Colonic mucosa (tissue), 4 donors: Measurements from ENCODE around the gene CFAP73. TPM values are rescaled to one million over a fixed set of nuclear protein-coding genes. Genes with fewer than 3 reads are reported as not detected.
A peak's percentile ranks its signal among the peaks of the same experiment; 100 is the strongest.

Experiments
- DNase-seq: peaks from one replicate; pipeline ENCODE4 v3.0.0-alpha.2; 2020
- H3K27ac ChIP-seq: fragments of 200-600 bp; one replicate; pipeline ENCODE4 v1.8.0; 2021
- H3K27me3 ChIP-seq: fragments of 200-600 bp; one replicate; pipeline ENCODE4 v1.8.0; 2021
- H3K36me3 ChIP-seq: fragments of 200-600 bp; one replicate; pipeline ENCODE4 v1.8.0; 2021
- H3K4me1 ChIP-seq: fragments of 200-600 bp; one replicate; pipeline ENCODE4 v1.8.0; 2021; ENCODE audit warnings: mild to moderate bottlenecking
- H3K4me3 ChIP-seq: fragments of 200-600 bp; one replicate; pipeline ENCODE4 v1.8.0; 2021
- H3K9ac ChIP-seq, 2 donors: one replicate each; pipeline ENCODE4 v1.7.0; 2013; ENCODE audit warnings: control low read depth in 2 of 2, low read depth in 2 of 2, low read length in 2 of 2
- H3K9me3 ChIP-seq: fragments of 200-600 bp; one replicate; pipeline ENCODE4 v1.8.0; 2021
- CTCF ChIP-seq: fragments of 200-600 bp; IDR thresholded peaks from one replicate; pipeline ENCODE4 v1.8.0; 2022; ENCODE audit warnings: antibody characterized with exemption, mild to moderate bottlenecking
- intact Hi-C: fragments of 100-400 bp; cut with DNase I; formaldehyde crosslinking; loops from one replicate; pipeline ENCODE4 v1.14.1; 2022
- microRNA-seq: library from miRNA; unstranded; fragments of <30 nt; microRNA quantifications from one replicate; pipeline ENCODE4, GENCODE V29; 2019
- total RNA-seq, 2 donors: library from RNA; stranded (reverse); fragmentation: NEBNext Ultra II Directional in 1 of 2; extraction: Animal tissue kit (Norgen Biotek cat#: 25700) in 1 of 2; gene quantifications; one replicate each; pipeline ENCODE4 v1.2.1, GENCODE V29; 2021
- donor health status: healthy.
- donor health status: DM: no; HTN: no; CAD: no.
- donor health status: DM: no; HTN: no; CAD: no.

The CFAP73 gene
- total RNA-seq, 2 donors from 2014 or later: 0.20 TPM; not detected in 1

GRCh38 chr12:113208041-113208934, 58.8 kb downstream of the CFAP73 start:
- Histone ChIP-seq H3K27ac (peak overlapping the region; percentile 47), H3K4me3 (no peak overlapping the region), H3K36me3 (no peaks in the 10 kb centered on the region), H3K27me3 (no peaks in the 10 kb centered on the region), H3K9ac (peak overlapping the region in 1 of 2 donors; percentile 4), H3K4me1 (no peaks in the 10 kb centered on the region), H3K9me3 (no peaks in the 10 kb centered on the region)
- intact Hi-C loops: no loop called here
- peak; percentile 54 for DNase-seq
- TF ChIP-seq CTCF: no peak

Small RNA genes within 50 kb of the gene (microRNA-seq; reads per million reads assigned to microRNA genes)
- gene MIR7106: not detected

Other genes with a start within 250 kb of the CFAP73 start
- 100 to 1,000 TPM in 1 of 2 donors, 10 to 100 TPM in 1; 98.2 to 110 TPM for gene OAS1, start 242.8 kb upstream of the CFAP73 start, total RNA-seq
- gene OAS3, start 211.2 kb upstream of the CFAP73 start, total RNA-seq: 10 to 100 TPM; 15.2 to 39.1 TPM
- gene OAS2, start 171.2 kb upstream of the CFAP73 start, total RNA-seq: 1 to 10 TPM; 3.0 to 3.2 TPM
- 1 to 10 TPM in 1 of 2 donors, under 1 TPM in 1; 0.82 to 1.3 TPM for gene DTX1, start 93.0 kb upstream of the CFAP73 start, total RNA-seq
- gene RASAL1, start 14.0 kb upstream of the CFAP73 start, total RNA-seq: 10 to 100 TPM in 1 of 2 donors, 1 to 10 TPM in 1; 9.0 to 10.2 TPM
- gene DDX54, start 35.8 kb downstream of the CFAP73 start, total RNA-seq: 10 to 100 TPM; 54.8 to 98.3 TPM
- 10 to 100 TPM; 13.9 to 26.9 TPM for gene RITA1, start 36.0 kb downstream of the CFAP73 start, total RNA-seq
- 10 to 100 TPM; 55.5 to 85.6 TPM for gene TPCN1, start 71.7 kb downstream of the CFAP73 start, total RNA-seq
- 10 to 100 TPM; 34.3 to 44.1 TPM for gene SLC8B1, start 185.4 kb downstream of the CFAP73 start, total RNA-seq
- gene PLBD2, start 208.9 kb downstream of the CFAP73 start, total RNA-seq: 10 to 100 TPM; 20.2 to 23.4 TPM